IPS-11a (cell line): Measurements from ENCODE around the gene ORC1.
"Not testable (repeated sequence)": the region's sequence is repeated elsewhere in the genome, so short reads cannot be mapped to it uniquely, and the experiment has no call there.

Source experiments
- H3K4me3 ChIP-seq: one replicate; pipeline ENCODE4 v1.5.1; 2013; ENCODE audit warnings: low read depth, low read length, control low read depth

Gene ORC1

GRCh38 chr1:52393174-52393573 lies 11.0 kb downstream of the ORC1 start:
- no peak overlapping the region for H3K4me3 ChIP-seq

GRCh38 chr1:52386458-52386857 lies 17.8 kb downstream of the ORC1 start:
- H3K4me3 ChIP-seq = no peak overlapping the region

GRCh38 chr1:52385376-52385775 lies 18.8 kb downstream of the ORC1 start:
- no peak overlapping the region for H3K4me3 ChIP-seq

GRCh38 chr1:52369851-52370250 lies 34.4 kb downstream of the ORC1 start:
- H3K4me3 ChIP-seq = not testable (repeated sequence)

GRCh38 chr1:52368383-52369172 lies 35.6 kb downstream of the ORC1 start:
- peak overlapping the region; percentile 39 for H3K4me3 ChIP-seq

- H3K4me3 ChIP-seq = no peak overlapping the region
These were observed 37.0 kb downstream of the ORC1 start for GRCh38 chr1:52367272-52367671.

- peak overlapping the region; percentile 79 for H3K4me3 ChIP-seq
These were observed 37.8 kb downstream of the ORC1 start for GRCh38 chr1:52366517-52366827.

- H3K4me3 ChIP-seq = peak within 1 kb of the TSS; percentile 79
These were observed 38.3 kb downstream of the ORC1 start, which contains the start of gene CC2D1B for GRCh38 chr1:52365746-52366516. Gene CC2D1B (minus strand): TSS chr1:52366205. CDS start chr1:52364620, 1,585 bp downstream.

- peak overlapping the region; percentile 79 for H3K4me3 ChIP-seq
These were observed 39.0 kb downstream of the ORC1 start for GRCh38 chr1:52365071-52365745.

GRCh38 chr1:52364235-52364839 lies 39.9 kb downstream of the ORC1 start:
- H3K4me3 ChIP-seq = no peak overlapping the region

- no peak overlapping the region for H3K4me3 ChIP-seq
These were observed 43.6 kb downstream of the ORC1 start for GRCh38 chr1:52360595-52360968.

- no peak overlapping the region for H3K4me3 ChIP-seq
These were observed 44.3 kb downstream of the ORC1 start for GRCh38 chr1:52359676-52360594.

- no peak overlapping the region for H3K4me3 ChIP-seq
These were observed 45.2 kb downstream of the ORC1 start for GRCh38 chr1:52358851-52359497.

GRCh38 chr1:52357397-52357796 lies 46.8 kb downstream of the ORC1 start:
- H3K4me3 ChIP-seq = no peak overlapping the region

GRCh38 chr1:52356818-52357355 lies 47.3 kb downstream of the ORC1 start:
- no peak overlapping the region for H3K4me3 ChIP-seq

- no peak overlapping the region for H3K4me3 ChIP-seq
These were observed 48.2 kb downstream of the ORC1 start for GRCh38 chr1:52355847-52356505.

- H3K4me3 ChIP-seq = no peak overlapping the region
These were observed 48.8 kb downstream of the ORC1 start for GRCh38 chr1:52355436-52355835.

- no peak overlapping the region for H3K4me3 ChIP-seq
These were observed 51.5 kb downstream of the ORC1 start for GRCh38 chr1:52352690-52353089.

- no peak overlapping the region for H3K4me3 ChIP-seq
These were observed 55.4 kb downstream of the ORC1 start for GRCh38 chr1:52348704-52349300.
